Caco-2 (cell line): ENCODE data around the gene TLX3. TPM values are rescaled to one million over a fixed set of nuclear protein-coding genes. Genes with fewer than 3 reads are reported as not detected.

Source experiments
- BruUV-seq: library from RNA; stranded (reverse); fragments of 400-500 nt; replicated peaks from 2 replicates; lab custom pipeline; 2021; lab: Mats Ljungman, UMichigan
- CTCF ChIA-PET: fragments of 300-600 bp; sonication (Branson Sonifier 250); formaldehyde crosslinking; loops from one replicate; lab custom pipeline; 2022; ENCODE audit warnings: antibody characterized with exemption; lab: Charles Lee
- POLR2A ChIA-PET: fragments of 300-600 bp; sonication (Branson Sonifier 250); formaldehyde crosslinking; loops from one replicate; lab custom pipeline; 2022; ENCODE audit warnings: antibody characterized with exemption; lab: Charles Lee
- DNase-seq, 2 experiments: peaks; one replicate each; pipeline versions ENCODE4 v3.0.0 to v3.0.0-alpha.2; 2020 to 2022
- H3K27me3 ChIP-seq: replicated peaks from 2 replicates; pipeline ENCODE4 v1.6.0; 2011; ENCODE audit warnings: low read length; ENCODE audit not compliant: control insufficient read depth, insufficient read depth
- H3K36me3 ChIP-seq: 2 replicates; pipeline ENCODE4 v1.5.1; 2011; ENCODE audit warnings: low read length; ENCODE audit not compliant: control insufficient read depth, insufficient read depth
- H3K4me1 ChIP-seq: fragments of 250-450 bp; sonication (Bioruptor Pico); 2 replicates; pipeline ENCODE4 v1.5.1; 2020; ENCODE audit warnings: mild to moderate bottlenecking
- H3K4me3 ChIP-seq: 2 replicates; pipeline ENCODE4 v1.5.1; 2011; ENCODE audit warnings: low read depth, mild to moderate bottlenecking, control low read depth, low read length
- H3K9me3 ChIP-seq: fragments of 250-450 bp; sonication (Bioruptor Pico); 2 replicates; pipeline ENCODE4 v1.5.1; 2020; ENCODE audit warnings: mild to moderate bottlenecking, moderate library complexity
- H3K27ac Mint-ChIP-seq: one replicate; pipeline ENCODE4 v1.8.0; 2022; ENCODE audit warnings: mixed read lengths; ENCODE audit not compliant: unreplicated experiment
- H3K27me3 Mint-ChIP-seq: one replicate; pipeline ENCODE4 v1.8.0; 2022; ENCODE audit warnings: mixed read lengths; ENCODE audit not compliant: insufficient read depth, unreplicated experiment
- H3K36me3 Mint-ChIP-seq: one replicate; pipeline ENCODE4 v1.8.0; 2022; ENCODE audit warnings: mild to moderate bottlenecking, mixed read lengths; ENCODE audit not compliant: insufficient read depth, unreplicated experiment
- H3K4me1 Mint-ChIP-seq: one replicate; pipeline ENCODE4 v1.8.0; 2022; ENCODE audit warnings: low read depth, mixed read lengths; ENCODE audit not compliant: unreplicated experiment
- H3K4me3 Mint-ChIP-seq: one replicate; pipeline ENCODE4 v1.8.0; 2022; ENCODE audit warnings: mild to moderate bottlenecking, moderate library complexity, mixed read lengths; ENCODE audit not compliant: unreplicated experiment
- H3K9me3 Mint-ChIP-seq: one replicate; pipeline ENCODE4 v1.8.0; 2022; ENCODE audit warnings: mixed read lengths; ENCODE audit not compliant: unreplicated experiment
- intact Hi-C: fragments of 100-400 bp; cut with micrococcal nuclease; formaldehyde crosslinking; loops from one replicate; pipeline ENCODE4 v1.10.0; 2022; ENCODE audit not compliant: unreplicated experiment
- total RNA-seq: library from RNA; stranded (reverse); gene quantifications from 2 replicates; pipeline ENCODE4 v1.2.3, GENCODE V29; 2022
- TF ChIP-seq, protein P1 (sequence below), 2 experiments: fragments of 200-600 bp in 1 of 2; IDR thresholded peaks; 1 replicate in 1 of 2; 2 replicates in 1 of 2; pipeline versions ENCODE4 v1.5.1 to v1.8.0; 2011 to 2022; ENCODE audit warnings: antibody characterized with exemption in 1 of 2, control low read depth in 1 of 2, inconsistent platforms in 1 of 2, low read depth in 1 of 2, low read length in 1 of 2, mild to moderate bottlenecking in 1 of 2, moderate library complexity in 1 of 2; ENCODE audit not compliant: insufficient read depth in 1 of 2, severe bottlenecking in 1 of 2, unreplicated experiment in 1 of 2

TLX3 gene
- total RNA-seq, 1 experiment from 2014 or later, result not detected

DNA sequence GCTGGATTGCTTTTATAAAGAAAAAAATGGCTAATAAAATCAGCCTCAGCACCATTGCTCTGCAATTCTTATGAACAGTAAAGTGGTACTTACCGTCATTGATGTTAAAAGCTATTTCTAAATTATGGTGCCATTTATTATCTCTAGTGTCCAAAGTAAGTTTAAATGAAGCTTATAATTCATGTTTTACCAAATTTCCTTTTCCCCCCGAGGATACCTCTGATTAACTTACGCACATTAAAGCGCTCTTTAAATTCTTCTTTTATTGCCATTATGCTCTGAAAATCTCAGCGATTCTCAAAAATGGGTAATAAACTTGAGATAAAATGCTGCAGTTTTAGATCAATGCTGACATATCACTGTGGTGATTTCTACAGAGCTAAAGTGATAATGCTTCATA, 13.5 kb downstream of the TLX3 start:
- Histone ChIP-seq H3K36me3 (no peaks in the 10 kb centered on the region), H3K4me3 (no peak overlapping the region), H3K27me3 (no peaks in the 10 kb centered on the region), H3K4me1 (no peaks in the 10 kb centered on the region), H3K9me3 (no peaks in the 10 kb centered on the region)
- H3K4me1 Mint-ChIP-seq, result no peaks in the 10 kb centered on the region
- intact Hi-C loops, result no loop called here
- DNase-seq, result no peak
- no peak overlapping the region for H3K27ac Mint-ChIP-seq
- no TSS peak for BruUV-seq
- TF ChIP-seq, protein P1, sequence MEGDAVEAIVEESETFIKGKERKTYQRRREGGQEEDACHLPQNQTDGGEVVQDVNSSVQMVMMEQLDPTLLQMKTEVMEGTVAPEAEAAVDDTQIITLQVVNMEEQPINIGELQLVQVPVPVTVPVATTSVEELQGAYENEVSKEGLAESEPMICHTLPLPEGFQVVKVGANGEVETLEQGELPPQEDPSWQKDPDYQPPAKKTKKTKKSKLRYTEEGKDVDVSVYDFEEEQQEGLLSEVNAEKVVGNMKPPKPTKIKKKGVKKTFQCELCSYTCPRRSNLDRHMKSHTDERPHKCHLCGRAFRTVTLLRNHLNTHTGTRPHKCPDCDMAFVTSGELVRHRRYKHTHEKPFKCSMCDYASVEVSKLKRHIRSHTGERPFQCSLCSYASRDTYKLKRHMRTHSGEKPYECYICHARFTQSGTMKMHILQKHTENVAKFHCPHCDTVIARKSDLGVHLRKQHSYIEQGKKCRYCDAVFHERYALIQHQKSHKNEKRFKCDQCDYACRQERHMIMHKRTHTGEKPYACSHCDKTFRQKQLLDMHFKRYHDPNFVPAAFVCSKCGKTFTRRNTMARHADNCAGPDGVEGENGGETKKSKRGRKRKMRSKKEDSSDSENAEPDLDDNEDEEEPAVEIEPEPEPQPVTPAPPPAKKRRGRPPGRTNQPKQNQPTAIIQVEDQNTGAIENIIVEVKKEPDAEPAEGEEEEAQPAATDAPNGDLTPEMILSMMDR (IDR thresholded peaks at IDR 0.05; ENCODE audit: insufficient read depth in 1 of 2, low read depth in 1 of 2, low read length in 1 of 2, severe bottlenecking in 1 of 2, unreplicated experiment in 1 of 2), result no peak
- no peak overlapping the region for H3K4me3 Mint-ChIP-seq
- H3K27me3 Mint-ChIP-seq, result no peaks in the 10 kb centered on the region
- no peaks in the 10 kb centered on the region for H3K9me3 Mint-ChIP-seq
- ChIA-PET CTCF (no interaction called here), POLR2A (no interaction called here)
- H3K36me3 Mint-ChIP-seq, result no peaks in the 10 kb centered on the region

DNA sequence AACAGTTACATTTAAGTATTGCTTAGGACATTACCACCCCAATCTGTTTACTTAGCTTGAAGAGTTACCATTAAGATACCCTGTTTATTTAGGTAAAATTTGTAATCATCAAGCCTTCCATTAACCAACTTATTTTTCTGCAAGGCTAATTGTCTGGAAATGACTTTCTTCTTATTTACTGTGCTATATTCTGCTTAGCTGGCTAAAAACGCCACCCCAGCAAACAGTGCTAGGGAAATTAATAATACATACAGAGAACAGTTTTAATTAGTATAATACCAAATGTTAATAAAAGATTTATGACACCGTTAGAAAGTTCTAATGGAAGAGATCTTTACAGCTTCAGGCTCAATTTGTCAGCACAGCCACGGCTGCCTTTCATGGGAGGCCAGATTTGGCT, 14.0 kb downstream of the TLX3 start:
- Histone ChIP-seq H3K4me3 (no peak overlapping the region), H3K36me3 (no peaks in the 10 kb centered on the region), H3K4me1 (no peaks in the 10 kb centered on the region), H3K27me3 (no peaks in the 10 kb centered on the region), H3K9me3 (no peaks in the 10 kb centered on the region)
- intact Hi-C loops, result no loop called here
- TF ChIP-seq, protein P1 (IDR thresholded peaks at IDR 0.05; ENCODE audit: insufficient read depth in 1 of 2, low read depth in 1 of 2, low read length in 1 of 2, severe bottlenecking in 1 of 2, unreplicated experiment in 1 of 2), result no peak
- CTCF ChIA-PET, result no interaction called here
- no peaks in the 10 kb centered on the region for H3K27me3 Mint-ChIP-seq
- no peak overlapping the region for H3K4me3 Mint-ChIP-seq
- H3K4me1 Mint-ChIP-seq, result no peaks in the 10 kb centered on the region
- POLR2A ChIA-PET, result no interaction called here
- H3K9me3 Mint-ChIP-seq, result no peaks in the 10 kb centered on the region
- peaks cover 3% of the 10 kb centered on the region for H3K36me3 Mint-ChIP-seq
- no peak overlapping the region for H3K27ac Mint-ChIP-seq
- no peak for DNase-seq
- no TSS peak for BruUV-seq

DNA sequence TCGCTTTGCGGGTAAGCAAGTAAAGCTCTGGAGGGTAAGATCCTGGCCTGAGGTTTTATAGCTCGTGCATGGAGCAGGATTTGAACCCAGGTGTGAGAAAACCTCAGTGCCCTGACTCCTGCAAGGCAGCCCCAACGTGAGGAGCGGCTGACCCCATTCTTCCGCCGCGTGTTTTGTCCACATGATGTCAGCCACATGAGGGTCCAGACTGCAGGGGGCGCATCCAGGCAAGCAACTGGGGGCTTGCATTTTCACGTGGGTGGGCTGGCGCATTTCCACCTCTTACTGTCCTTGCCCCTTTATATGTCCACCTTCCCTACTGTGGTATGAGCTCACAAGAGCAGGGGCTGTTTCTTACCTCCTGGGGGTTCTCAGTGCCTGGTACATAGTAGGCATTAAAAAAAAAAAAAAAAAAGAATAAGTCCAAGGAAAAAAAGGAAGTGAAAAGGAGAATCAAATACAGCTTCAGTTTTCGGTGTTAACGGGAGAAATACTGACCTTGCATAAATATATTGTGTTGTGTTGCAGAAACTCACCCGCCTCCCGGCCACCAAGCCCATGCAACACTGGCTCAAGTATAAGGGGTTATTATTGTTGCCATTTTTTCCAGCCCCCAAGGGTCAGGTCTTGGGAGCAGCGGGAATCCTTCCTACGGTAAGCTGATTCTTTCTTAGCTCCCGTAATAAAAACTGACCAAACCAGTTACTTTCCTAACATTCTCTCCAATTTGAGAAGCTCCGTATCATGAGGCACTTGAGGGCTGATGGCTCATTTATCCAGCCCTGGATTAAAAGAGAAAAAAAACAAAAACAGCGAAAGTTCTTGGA, 15.0 kb downstream of the TLX3 start:
- no peak overlapping the region for H3K4me3 Mint-ChIP-seq
- peaks cover 5% of the 10 kb centered on the region for H3K36me3 Mint-ChIP-seq
- Histone ChIP-seq H3K36me3 (no peaks in the 10 kb centered on the region), H3K9me3 (no peaks in the 10 kb centered on the region), H3K27me3 (no peaks in the 10 kb centered on the region), H3K4me3 (no peak overlapping the region), H3K4me1 (no peaks in the 10 kb centered on the region)
- ChIA-PET POLR2A (no interaction called here), CTCF (interaction anchor here (0.6 to 0.9 kb wide), 2 partner anchors 11 to 44 kb away, joined by 3 to 4 read pairs; no protein-coding TSS in a partner anchor)
- DNase-seq, result no peak
- no peaks in the 10 kb centered on the region for H3K9me3 Mint-ChIP-seq
- no peaks in the 10 kb centered on the region for H3K4me1 Mint-ChIP-seq
- TF ChIP-seq, protein P1 (IDR thresholded peaks at IDR 0.05; ENCODE audit: insufficient read depth in 1 of 2, low read depth in 1 of 2, low read length in 1 of 2, severe bottlenecking in 1 of 2, unreplicated experiment in 1 of 2), result no peak
- H3K27me3 Mint-ChIP-seq, result no peaks in the 10 kb centered on the region
- intact Hi-C loops, result no loop called here
- no peak overlapping the region for H3K27ac Mint-ChIP-seq
- no TSS peak for BruUV-seq
